ENCODE measurements around the gene SYNE2.

- TF ChIP-seq YY1 (IDR thresholded peaks at IDR 0.05; ENCODE audit: low read depth) = no peak
- TF ChIP-seq EGR1 (IDR thresholded peaks at IDR 0.05) = no peak
- no peak for TF ChIP-seq CEBPB (IDR thresholded peaks at IDR 0.05)
- TF ChIP-seq RAD21 (IDR thresholded peaks at IDR 0.05; ENCODE audit: low read depth) = no peak
- no peak for TF ChIP-seq TAF1 (IDR thresholded peaks at IDR 0.05; ENCODE audit: low read depth)
- no peak for TF ChIP-seq EP300 (IDR thresholded peaks at IDR 0.05; ENCODE audit: borderline replicate concordance)
- no peak for TF ChIP-seq MAX (IDR thresholded peaks at IDR 0.05)
- no peak for TF ChIP-seq NFIC (IDR thresholded peaks at IDR 0.05)
- TF ChIP-seq TCF12 (IDR thresholded peaks at IDR 0.05; ENCODE audit: low read depth) = no peak
- TF ChIP-seq, protein P1, sequence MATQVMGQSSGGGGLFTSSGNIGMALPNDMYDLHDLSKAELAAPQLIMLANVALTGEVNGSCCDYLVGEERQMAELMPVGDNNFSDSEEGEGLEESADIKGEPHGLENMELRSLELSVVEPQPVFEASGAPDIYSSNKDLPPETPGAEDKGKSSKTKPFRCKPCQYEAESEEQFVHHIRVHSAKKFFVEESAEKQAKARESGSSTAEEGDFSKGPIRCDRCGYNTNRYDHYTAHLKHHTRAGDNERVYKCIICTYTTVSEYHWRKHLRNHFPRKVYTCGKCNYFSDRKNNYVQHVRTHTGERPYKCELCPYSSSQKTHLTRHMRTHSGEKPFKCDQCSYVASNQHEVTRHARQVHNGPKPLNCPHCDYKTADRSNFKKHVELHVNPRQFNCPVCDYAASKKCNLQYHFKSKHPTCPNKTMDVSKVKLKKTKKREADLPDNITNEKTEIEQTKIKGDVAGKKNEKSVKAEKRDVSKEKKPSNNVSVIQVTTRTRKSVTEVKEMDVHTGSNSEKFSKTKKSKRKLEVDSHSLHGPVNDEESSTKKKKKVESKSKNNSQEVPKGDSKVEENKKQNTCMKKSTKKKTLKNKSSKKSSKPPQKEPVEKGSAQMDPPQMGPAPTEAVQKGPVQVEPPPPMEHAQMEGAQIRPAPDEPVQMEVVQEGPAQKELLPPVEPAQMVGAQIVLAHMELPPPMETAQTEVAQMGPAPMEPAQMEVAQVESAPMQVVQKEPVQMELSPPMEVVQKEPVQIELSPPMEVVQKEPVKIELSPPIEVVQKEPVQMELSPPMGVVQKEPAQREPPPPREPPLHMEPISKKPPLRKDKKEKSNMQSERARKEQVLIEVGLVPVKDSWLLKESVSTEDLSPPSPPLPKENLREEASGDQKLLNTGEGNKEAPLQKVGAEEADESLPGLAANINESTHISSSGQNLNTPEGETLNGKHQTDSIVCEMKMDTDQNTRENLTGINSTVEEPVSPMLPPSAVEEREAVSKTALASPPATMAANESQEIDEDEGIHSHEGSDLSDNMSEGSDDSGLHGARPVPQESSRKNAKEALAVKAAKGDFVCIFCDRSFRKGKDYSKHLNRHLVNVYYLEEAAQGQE (IDR thresholded peaks at IDR 0.05; ENCODE audit: low read depth) = no peak
- TF ChIP-seq CREB1 (IDR thresholded peaks at IDR 0.05; ENCODE audit: low read depth) = no peak
- no peak for TF ChIP-seq FOXM1 (IDR thresholded peaks at IDR 0.05; ENCODE audit: borderline replicate concordance, low read depth)
- TF ChIP-seq TEAD4 (IDR thresholded peaks at IDR 0.05) = no peak
Observed at GRCh38 chr14:64208981-64209380, 356.2 kb downstream of the SYNE2 start.

All from Ishikawa (cell line).